ENCODE results near the gene TICRR. TPM values are rescaled to one million over a fixed set of nuclear protein-coding genes. Genes with fewer than 3 reads are reported as not detected.

Gene TICRR
- total RNA-seq, 1 experiment from 2014 or later, result 20.5 TPM

- no peaks in the 10 kb centered on the region for H3K4me1 ChIP-seq (ENCODE audit: control insufficient read depth, insufficient read depth, low read length)
- intact Hi-C loops (cut with micrococcal nuclease; ENCODE audit: unreplicated experiment), result no loop called here
- CTCF ChIA-PET, result interaction anchor here (1.1 kb wide), 1 partner anchor 11 kb away, joined by 3 read pairs; no protein-coding TSS in a partner anchor
- no peak overlapping the region for H3K27ac ChIP-seq (ENCODE audit: low read length)
- no peak overlapping the region for H3K4me3 ChIP-seq (ENCODE audit: low read depth in 2 of 2, low read length in 2 of 2)
- in situ Hi-C loops (cut with HindIII; ENCODE audit: low pct_unique_long_range_greater_than_20kb, low sequenced_read_pairs), result no loop called here
- TF ChIP-seq TCF7L2 (IDR thresholded peaks at IDR 0.05; ENCODE audit: low read depth, low read length) (no peak), POLR2AphosphoS5 (IDR thresholded peaks at IDR 0.05; ENCODE audit: low read depth, low read length) (no peak), SIN3A (IDR thresholded peaks at IDR 0.05; ENCODE audit: borderline replicate concordance, insufficient read depth, low read depth, low read length) (no peak)
- TF ChIP-seq, protein P1, sequence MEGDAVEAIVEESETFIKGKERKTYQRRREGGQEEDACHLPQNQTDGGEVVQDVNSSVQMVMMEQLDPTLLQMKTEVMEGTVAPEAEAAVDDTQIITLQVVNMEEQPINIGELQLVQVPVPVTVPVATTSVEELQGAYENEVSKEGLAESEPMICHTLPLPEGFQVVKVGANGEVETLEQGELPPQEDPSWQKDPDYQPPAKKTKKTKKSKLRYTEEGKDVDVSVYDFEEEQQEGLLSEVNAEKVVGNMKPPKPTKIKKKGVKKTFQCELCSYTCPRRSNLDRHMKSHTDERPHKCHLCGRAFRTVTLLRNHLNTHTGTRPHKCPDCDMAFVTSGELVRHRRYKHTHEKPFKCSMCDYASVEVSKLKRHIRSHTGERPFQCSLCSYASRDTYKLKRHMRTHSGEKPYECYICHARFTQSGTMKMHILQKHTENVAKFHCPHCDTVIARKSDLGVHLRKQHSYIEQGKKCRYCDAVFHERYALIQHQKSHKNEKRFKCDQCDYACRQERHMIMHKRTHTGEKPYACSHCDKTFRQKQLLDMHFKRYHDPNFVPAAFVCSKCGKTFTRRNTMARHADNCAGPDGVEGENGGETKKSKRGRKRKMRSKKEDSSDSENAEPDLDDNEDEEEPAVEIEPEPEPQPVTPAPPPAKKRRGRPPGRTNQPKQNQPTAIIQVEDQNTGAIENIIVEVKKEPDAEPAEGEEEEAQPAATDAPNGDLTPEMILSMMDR (IDR thresholded peaks at IDR 0.05), result no peak
- TF ChIP-seq, protein P2, sequence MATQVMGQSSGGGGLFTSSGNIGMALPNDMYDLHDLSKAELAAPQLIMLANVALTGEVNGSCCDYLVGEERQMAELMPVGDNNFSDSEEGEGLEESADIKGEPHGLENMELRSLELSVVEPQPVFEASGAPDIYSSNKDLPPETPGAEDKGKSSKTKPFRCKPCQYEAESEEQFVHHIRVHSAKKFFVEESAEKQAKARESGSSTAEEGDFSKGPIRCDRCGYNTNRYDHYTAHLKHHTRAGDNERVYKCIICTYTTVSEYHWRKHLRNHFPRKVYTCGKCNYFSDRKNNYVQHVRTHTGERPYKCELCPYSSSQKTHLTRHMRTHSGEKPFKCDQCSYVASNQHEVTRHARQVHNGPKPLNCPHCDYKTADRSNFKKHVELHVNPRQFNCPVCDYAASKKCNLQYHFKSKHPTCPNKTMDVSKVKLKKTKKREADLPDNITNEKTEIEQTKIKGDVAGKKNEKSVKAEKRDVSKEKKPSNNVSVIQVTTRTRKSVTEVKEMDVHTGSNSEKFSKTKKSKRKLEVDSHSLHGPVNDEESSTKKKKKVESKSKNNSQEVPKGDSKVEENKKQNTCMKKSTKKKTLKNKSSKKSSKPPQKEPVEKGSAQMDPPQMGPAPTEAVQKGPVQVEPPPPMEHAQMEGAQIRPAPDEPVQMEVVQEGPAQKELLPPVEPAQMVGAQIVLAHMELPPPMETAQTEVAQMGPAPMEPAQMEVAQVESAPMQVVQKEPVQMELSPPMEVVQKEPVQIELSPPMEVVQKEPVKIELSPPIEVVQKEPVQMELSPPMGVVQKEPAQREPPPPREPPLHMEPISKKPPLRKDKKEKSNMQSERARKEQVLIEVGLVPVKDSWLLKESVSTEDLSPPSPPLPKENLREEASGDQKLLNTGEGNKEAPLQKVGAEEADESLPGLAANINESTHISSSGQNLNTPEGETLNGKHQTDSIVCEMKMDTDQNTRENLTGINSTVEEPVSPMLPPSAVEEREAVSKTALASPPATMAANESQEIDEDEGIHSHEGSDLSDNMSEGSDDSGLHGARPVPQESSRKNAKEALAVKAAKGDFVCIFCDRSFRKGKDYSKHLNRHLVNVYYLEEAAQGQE (IDR thresholded peaks at IDR 0.05; ENCODE audit: insufficient read depth in 1 of 2, low read depth in 2 of 2, low read length in 1 of 2), result no peak
- BruUV-seq (replicated peaks), result no TSS peak
- H3K9me3 ChIP-seq (ENCODE audit: control insufficient read depth, insufficient read depth, low read depth, low read length), result no peaks in the 10 kb centered on the region
- POLR2A ChIA-PET, result interaction anchor here (0.8 kb wide), 1 partner anchor 416 kb away, joined by 6 read pairs; no protein-coding TSS in a partner anchor
- no peaks in the 10 kb centered on the region; the same call in 1 of the 2 replicates for H3K27me3 ChIP-seq (ENCODE audit: control insufficient read depth, insufficient read depth, low read length)
- H3K36me3 ChIP-seq (ENCODE audit: control insufficient read depth, insufficient read depth, low read length), result no peaks in the 10 kb centered on the region
- DNase-seq (ENCODE audit: low read depth, low spot score) (no peak), ATAC-seq (no peak)
Observed at GRCh38 chr15:89657686-89658200, 82.5 kb downstream of the TICRR start.

- Histone ChIP-seq H3K4me3 (ENCODE audit: low read depth in 2 of 2, low read length in 2 of 2) (no peak overlapping the region), H3K36me3 (ENCODE audit: control insufficient read depth, insufficient read depth, low read length) (no peaks in the 10 kb centered on the region), H3K4me1 (ENCODE audit: control insufficient read depth, insufficient read depth, low read length) (no peaks in the 10 kb centered on the region; the same call in 1 of the 2 replicates), H3K27ac (ENCODE audit: low read length) (no peak overlapping the region), H3K9me3 (ENCODE audit: control insufficient read depth, insufficient read depth, low read depth, low read length) (no peaks in the 10 kb centered on the region), H3K27me3 (ENCODE audit: control insufficient read depth, insufficient read depth, low read length) (no peaks in the 10 kb centered on the region; the same call in 1 of the 2 replicates)
- BruUV-seq (replicated peaks), result no TSS peak
- ChIA-PET CTCF (interaction anchor here (0.6 kb wide), 1 partner anchor 114 kb away, joined by 3 read pairs; no protein-coding TSS in a partner anchor), POLR2A (no interaction called here)
- intact Hi-C loops (cut with micrococcal nuclease; ENCODE audit: unreplicated experiment), result no loop called here
- no peak for ATAC-seq
- TF ChIP-seq, protein P2 (IDR thresholded peaks at IDR 0.05; ENCODE audit: insufficient read depth in 1 of 2, low read depth in 2 of 2, low read length in 1 of 2), result no peak
- no peak for TF ChIP-seq POLR2AphosphoS5 (IDR thresholded peaks at IDR 0.05; ENCODE audit: low read depth, low read length)
- TF ChIP-seq TCF7L2 (IDR thresholded peaks at IDR 0.05; ENCODE audit: low read depth, low read length), result no peak
- TF ChIP-seq SIN3A (IDR thresholded peaks at IDR 0.05; ENCODE audit: borderline replicate concordance, insufficient read depth, low read depth, low read length), result no peak
- TF ChIP-seq, protein P1 (IDR thresholded peaks at IDR 0.05), result no peak
- in situ Hi-C loops (cut with HindIII; ENCODE audit: low pct_unique_long_range_greater_than_20kb, low sequenced_read_pairs), result no loop called here
- no peak for DNase-seq (ENCODE audit: low read depth, low spot score)
Observed at GRCh38 chr15:89659295-89659694, 84.0 kb downstream of the TICRR start.
